GM11168 (cell line): Measurements from ENCODE around the gene HTRA3.

Source experiments
- in situ Hi-C: fragments of 300-500 bp; cut with MboI; formaldehyde crosslinking; loops from one replicate; pipeline ENCODE4 v1.12.0; 2022; ENCODE audit warnings: low sequenced_read_pairs; ENCODE audit not compliant: unreplicated experiment

Gene HTRA3

GRCh38 chr4:8245884-8246833, 23.4 kb upstream of the HTRA3 start:
- in situ Hi-C loops: no loop called here

DNA sequence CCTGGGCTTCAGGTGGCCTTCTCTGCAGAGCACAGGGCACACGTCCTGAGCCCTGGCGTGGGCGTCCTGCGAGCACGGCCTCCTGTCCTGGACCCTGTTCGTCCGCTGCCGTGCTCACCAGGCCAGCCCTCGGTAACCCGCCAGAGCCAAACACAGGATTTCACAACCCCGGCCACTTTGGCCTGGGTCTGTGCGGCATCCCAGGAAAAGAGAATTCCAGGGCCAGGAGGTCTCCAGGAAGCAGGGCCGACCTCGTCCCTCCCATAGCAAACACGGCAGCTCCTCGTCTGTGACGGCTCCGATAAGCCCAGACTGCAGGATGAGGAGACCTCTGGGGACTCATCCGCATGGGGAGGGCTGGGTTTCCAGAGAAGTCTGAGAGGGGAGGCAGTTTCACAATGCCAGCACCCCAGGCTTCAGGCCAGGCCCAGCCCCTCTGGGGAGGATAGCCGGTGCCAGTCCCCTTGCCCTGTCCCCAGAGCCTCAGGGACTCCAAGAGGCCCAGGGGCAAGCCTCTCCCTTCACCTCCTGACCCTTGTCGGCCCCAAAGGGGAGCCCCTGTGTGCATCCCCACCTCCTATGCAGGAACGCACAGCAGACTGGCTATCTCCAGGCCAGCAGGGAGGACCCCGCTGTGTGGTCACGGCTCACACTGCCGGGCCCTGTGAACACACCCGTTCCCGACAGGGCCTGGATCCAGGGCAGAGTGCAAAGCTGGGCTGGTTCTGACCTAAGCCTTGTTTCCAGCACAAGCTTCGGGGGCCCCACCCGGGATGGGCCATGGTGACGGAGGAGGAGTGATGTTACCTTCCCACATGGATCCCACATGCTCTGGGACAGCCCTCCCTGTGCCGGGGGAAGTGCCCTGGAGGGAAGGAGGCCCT, 22.3 kb upstream of the HTRA3 start:
- in situ Hi-C loops: no loop called here

GRCh38 chr4:8248091-8248490, 21.5 kb upstream of the HTRA3 start:
- in situ Hi-C loops: no loop called here

GRCh38 chr4:8250227-8250626, 19.3 kb upstream of the HTRA3 start:
- in situ Hi-C loops: no loop called here

- in situ Hi-C loops: no loop called here
Observed at GRCh38 chr4:8250637-8251036, 18.9 kb upstream of the HTRA3 start.

DNA sequence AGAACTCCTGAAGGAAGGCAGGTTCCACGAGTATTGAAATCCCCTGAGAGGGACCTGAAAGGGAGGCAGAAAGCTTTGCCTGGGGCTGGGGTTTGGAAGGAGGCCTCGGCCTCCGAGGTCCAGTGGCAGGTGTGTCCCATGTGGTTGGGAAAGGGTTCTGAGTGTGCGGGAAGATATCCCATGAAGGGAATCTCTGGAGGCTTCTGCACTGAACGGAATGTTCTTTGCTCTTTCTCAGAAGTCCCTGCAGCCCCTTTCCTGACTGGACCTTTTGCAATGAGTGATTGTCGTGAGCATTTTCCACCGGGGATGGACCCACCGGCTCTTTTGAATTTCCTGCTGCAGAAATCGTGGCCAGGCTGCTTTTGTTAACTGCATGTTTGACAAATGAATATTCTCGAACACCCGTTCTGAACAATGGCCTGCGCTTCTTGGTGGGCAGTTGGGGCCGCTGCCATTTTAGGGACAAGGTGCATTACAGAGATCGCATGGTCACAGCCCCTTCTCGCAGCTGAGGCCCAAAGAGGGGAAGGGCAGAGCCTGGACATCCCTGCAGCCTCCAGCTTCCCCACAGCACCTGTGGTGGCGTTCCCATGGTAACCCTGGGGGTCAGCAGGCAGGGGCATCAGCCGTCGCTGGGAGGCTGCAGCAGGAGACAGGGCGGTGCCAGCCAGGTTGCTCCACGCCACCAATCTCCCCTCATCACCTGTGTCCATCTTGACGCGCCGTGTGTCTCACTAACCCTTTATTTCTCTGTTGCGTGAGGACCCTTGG, 18.3 kb upstream of the HTRA3 start:
- in situ Hi-C loops: no loop called here

DNA sequence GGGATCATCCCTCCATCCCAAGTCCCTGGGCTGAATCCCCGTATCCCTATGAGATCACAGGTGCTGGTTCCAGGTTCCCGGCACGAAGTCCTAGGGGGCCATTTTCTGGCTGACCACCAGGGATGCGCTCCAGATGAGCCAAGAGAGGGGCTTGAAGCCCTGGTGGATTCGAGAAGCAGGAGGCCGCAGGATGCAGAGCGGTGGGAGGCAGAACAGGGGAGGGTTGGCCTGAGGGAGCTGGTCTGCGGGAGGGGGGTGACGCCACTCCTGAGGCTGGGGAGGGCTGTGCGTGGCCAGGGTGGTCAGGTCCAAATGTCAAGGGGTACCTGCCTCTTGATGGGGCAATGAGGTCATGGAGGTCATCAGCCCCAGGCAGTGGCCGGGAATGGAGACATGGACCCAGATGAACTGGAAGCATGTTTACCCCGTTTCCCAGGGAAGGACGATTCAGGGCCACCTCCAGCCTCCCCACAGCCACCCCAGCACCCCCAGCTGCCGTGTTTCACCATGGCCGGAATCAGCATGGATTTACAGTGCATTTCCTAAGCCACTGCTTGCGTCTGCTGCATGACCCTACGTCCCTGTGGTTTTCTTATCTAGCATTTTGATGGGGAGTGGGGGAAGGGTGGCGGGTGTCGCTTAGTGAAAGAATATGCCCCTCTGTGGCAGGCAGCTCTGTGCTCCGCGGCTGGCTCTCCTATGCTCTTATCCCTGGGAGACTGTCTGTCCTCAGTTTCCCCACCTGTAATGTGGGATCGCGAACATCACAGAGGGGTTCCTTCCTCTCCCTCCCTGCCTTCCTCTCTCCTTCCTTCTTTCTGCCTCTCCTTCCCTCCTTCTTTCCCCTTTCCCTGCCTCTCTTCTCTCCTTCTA, 17.0 kb upstream of the HTRA3 start:
- in situ Hi-C loops: no loop called here

- in situ Hi-C loops: no loop called here
Observed at GRCh38 chr4:8254076-8254475, 15.5 kb upstream of the HTRA3 start.

DNA sequence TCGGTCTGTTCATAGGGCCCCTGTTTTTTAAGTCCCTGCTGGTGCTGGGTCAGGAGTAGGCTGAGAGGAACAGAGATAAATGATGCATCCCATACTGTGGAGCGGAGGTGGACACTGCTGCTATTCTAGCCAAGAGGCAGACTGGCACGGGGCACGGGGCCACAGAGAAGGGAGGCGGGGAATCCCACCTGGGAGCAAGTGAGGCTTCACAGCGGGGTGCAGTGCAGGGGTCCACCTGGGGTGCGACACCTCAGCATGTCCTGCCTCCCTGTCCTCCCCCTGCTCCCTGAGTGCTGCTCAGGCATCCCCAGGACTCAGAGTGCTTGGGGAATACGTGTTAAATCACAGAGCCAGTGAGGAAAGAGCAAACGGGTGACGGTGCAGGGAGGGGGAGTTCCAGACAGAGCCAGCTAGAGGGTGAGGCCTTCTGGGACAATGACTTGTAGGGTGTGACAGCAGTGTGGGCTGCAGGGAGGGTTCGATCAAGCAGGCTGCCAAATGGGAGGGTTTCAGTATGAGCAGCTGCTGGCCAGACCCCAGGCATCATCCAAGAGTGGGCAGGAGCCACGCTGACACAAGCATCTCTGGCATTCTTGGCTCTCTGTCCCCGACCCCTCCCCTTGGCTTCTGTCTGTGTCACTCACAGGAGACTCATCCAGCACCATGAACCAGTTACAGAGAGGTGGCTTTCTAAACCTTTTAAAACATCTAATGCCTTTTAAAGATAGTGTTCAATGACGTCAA, 13.7 kb upstream of the HTRA3 start:
- in situ Hi-C loops: no loop called here

- in situ Hi-C loops: no loop called here
Observed at GRCh38 chr4:8257854-8258253, 11.7 kb upstream of the HTRA3 start.

DNA sequence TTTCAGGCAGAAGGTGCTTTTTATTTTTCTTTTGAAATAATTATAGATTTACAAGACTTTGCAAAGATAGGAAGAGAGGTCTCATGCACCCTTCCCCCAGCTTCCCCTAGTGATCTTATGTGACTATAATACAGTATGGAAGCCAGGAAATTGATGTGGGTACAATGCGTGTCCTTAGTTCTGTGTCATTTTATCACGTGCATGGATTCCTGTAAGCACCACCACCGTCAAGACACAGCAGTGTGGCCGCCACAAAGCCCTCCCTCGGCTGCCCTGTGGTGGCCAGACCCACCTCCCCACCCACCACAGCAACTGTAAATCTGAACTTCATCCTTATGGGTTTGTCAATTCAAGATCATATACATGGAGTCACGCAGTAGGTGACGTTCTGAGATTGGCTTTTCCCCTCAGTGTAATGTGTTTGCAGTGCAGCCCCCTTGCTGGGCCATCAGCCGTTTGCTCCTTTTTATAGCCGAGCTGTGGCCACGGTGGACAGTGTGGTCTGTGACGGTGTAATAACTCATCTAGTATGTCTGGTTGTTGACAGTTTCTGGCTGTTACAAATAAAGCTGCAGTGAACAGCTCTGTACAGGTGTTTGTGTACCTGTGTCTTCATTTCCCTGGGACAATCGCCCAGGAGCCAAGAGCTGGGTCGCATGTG, 10.9 kb upstream of the HTRA3 start:
- in situ Hi-C loops: no loop called here

DNA sequence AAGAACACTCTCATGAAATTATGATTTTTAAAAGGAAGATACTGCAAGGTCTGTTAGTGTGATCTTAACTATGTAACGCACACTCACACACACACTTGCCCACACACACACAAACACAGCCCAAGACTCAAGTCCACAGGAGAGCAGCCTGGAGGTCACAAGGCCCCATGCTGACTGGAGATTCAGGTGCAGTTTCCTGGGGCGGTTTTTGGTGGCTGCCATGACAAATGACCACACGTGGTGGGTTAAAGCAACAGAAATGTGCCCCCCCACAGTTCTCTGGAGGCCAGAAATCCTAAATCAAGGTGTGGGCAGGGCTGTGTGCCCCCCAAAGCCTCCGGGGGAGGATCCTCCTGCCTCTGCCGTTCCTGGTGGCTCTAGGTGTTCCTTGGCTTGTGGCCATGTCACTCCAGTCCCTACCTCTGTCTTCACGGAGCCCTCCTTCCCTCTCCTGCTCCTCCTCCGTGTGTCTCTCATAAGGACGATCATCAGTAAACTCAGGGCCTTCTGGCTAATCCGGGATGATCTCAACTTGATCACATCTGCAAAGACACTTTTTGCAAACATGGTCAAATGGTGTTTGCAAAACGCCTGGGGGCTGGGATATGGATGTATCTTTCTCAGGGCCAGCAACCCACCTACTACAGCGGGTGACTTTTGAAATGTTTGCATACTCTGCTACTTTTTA, 9.7 kb upstream of the HTRA3 start:
- in situ Hi-C loops: no loop called here

GRCh38 chr4:8260656-8261111, 8.9 kb upstream of the HTRA3 start:
- in situ Hi-C loops: no loop called here

- in situ Hi-C loops: no loop called here
Observed at GRCh38 chr4:8261851-8262535, 7.6 kb upstream of the HTRA3 start.

DNA sequence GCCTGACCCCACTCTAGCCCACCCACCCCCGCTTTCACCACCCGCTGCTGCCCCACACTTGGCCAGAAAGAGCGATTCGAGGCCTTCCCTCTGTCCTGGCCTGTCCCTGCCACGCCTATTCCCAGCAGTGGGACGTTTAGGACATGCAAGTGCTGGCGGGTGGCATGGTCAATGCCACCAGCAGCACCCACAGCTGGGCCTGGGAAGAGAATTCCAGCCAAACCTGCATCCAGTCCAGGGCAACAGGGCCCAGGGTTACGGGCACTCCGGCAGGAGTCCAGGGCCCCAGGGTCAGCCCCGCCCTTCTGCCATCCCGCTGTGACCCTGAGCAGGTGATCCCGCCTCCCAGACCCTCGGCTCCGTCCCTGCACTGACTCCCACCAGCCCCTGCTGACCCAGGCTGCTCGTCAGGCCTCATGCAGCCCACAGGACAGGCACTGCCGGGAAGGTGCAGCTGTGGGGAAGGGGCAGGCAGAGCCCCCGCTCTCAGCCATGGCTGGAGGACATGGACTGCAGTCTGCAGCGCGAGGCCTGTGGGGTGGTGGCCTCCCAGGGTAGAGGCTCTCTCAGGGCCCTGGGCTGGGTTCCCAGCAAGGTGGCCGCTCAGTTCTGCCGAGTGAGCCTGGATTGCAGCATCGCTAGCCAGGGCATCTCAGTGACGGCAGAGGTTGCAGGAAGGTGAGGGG, 6.8 kb upstream of the HTRA3 start:
- in situ Hi-C loops: no loop called here

GRCh38 chr4:8263397-8263796, 6.2 kb upstream of the HTRA3 start:
- in situ Hi-C loops: no loop called here

- in situ Hi-C loops: no loop called here
Observed at GRCh38 chr4:8264106-8264505, 5.4 kb upstream of the HTRA3 start.
